Skeletal muscle tissue (tissue), 4 donors: ENCODE results near the gene LTB. TPM values are rescaled to one million over a fixed set of nuclear protein-coding genes. Genes with fewer than 3 reads are reported as not detected.
"Not testable (repeated sequence)": the region's sequence is repeated elsewhere in the genome, so short reads cannot be mapped to it uniquely, and the experiment has no call there.

Experiments used
- H3K27ac ChIP-seq: one replicate; pipeline ENCODE4 v1.7.0; 2013; ENCODE audit warnings: mild to moderate bottlenecking, low read depth, low read length, inconsistent platforms
- H3K27me3 ChIP-seq, 3 donors: one replicate each; pipeline ENCODE4 v1.7.0; 2013; ENCODE audit warnings: low read length in 3 of 3; ENCODE audit not compliant: control insufficient read depth in 3 of 3, insufficient read depth in 3 of 3
- H3K36me3 ChIP-seq, 3 donors: one replicate each; pipeline ENCODE4 v1.7.0; 2013; ENCODE audit warnings: low read length in 3 of 3; ENCODE audit not compliant: control insufficient read depth in 3 of 3, insufficient read depth in 3 of 3
- H3K4me1 ChIP-seq, 3 donors: one replicate each; pipeline ENCODE4 v1.7.0; 2013; ENCODE audit warnings: low read length in 3 of 3, mild to moderate bottlenecking in 3 of 3; ENCODE audit not compliant: control insufficient read depth in 3 of 3, insufficient read depth in 3 of 3
- H3K4me3 ChIP-seq, 3 donors: one replicate each; pipeline ENCODE4 v1.7.0; 2013; ENCODE audit warnings: low read length in 3 of 3
- H3K9ac ChIP-seq, 3 donors: one replicate each; pipeline ENCODE4 v1.7.0; 2013; ENCODE audit warnings: low read length in 3 of 3, mild to moderate bottlenecking in 3 of 3, moderate library complexity in 2 of 3, low read depth in 1 of 3
- H3K9me3 ChIP-seq, 3 donors: one replicate each; pipeline ENCODE4 v1.7.0; 2013; ENCODE audit warnings: low read length in 3 of 3; ENCODE audit not compliant: control insufficient read depth in 3 of 3
- total RNA-seq: library from RNA; depleted of rRNA; stranded (reverse); fragments of >200 nt; gene quantifications from one replicate; pipeline ENCODE4 v1.2.3, GENCODE V29; 2014
- donor health status: Osteomylitis.

The LTB gene
- total RNA-seq, 1 donor from 2014 or later, result 2.1 TPM

GRCh38 chr6:31567531-31568370 is 14.5 kb downstream of the LTB start:
- no peaks in the 10 kb centered on the region for H3K4me1 ChIP-seq
- H3K4me3 ChIP-seq, result no peak overlapping the region
- peaks cover 0 to 15% (median 5%) of the 10 kb centered on the region in 3 donors for H3K27me3 ChIP-seq
- H3K9ac ChIP-seq, result no peak overlapping the region
- no peaks in the 10 kb centered on the region for H3K36me3 ChIP-seq
- no peaks in the 10 kb centered on the region for H3K9me3 ChIP-seq
- no peak overlapping the region for H3K27ac ChIP-seq

DNA sequence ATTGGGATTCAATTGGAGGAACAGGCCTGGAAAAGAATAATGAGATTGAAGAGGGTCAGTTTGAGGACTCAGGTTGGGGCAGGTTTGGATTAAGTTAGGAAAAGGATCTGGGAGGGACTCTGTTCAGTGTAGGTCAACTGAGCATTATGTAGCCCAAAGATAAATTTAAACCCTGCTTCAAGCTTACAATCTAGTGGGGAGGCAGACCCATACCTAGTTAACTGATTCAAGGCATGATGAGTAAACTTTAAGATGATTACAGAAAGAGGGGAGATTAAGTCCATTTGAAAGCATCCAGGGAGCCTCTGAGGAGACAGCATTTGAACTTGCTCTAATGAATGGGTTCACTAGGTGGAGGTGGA is 21.5 kb downstream of the LTB start:
- peak overlapping the region; percentile 69 for H3K27ac ChIP-seq

GRCh38 chr6:31559958-31560696 is 22.1 kb downstream of the LTB start:
- peak overlapping the region; percentile 69 for H3K27ac ChIP-seq
- H3K27me3 ChIP-seq, result no peaks in the 10 kb centered on the region
- peak overlapping the region in 1 of 3 donors; percentile 32 for H3K4me3 ChIP-seq
- H3K9me3 ChIP-seq, result no peaks in the 10 kb centered on the region
- peaks cover 27 to 42% (median 37%) of the 10 kb centered on the region in 3 donors for H3K4me1 ChIP-seq
- H3K9ac ChIP-seq, result peak overlapping the region in 1 of 3 donors; percentile 62
- H3K36me3 ChIP-seq, result peaks cover 21 to 28% (median 24%) of the 10 kb centered on the region in 3 donors

More for the DNA sequence above, 21.5 kb downstream of the LTB start:
- no peak overlapping the region for H3K9ac ChIP-seq
- H3K36me3 ChIP-seq, result peaks cover 21 to 28% (median 24%) of the 10 kb centered on the region in 3 donors
- H3K4me1 ChIP-seq, result peaks cover 27 to 42% (median 37%) of the 10 kb centered on the region in 3 donors
- H3K27me3 ChIP-seq, result no peaks in the 10 kb centered on the region
- H3K9me3 ChIP-seq, result no peaks in the 10 kb centered on the region
- no peak overlapping the region for H3K4me3 ChIP-seq

- H3K27me3 ChIP-seq, result no peaks in the 10 kb centered on the region
- peak overlapping the region in 1 of 3 donors; percentile 62 for H3K9ac ChIP-seq
- H3K27ac ChIP-seq, result peak overlapping the region; percentile 69
- peak overlapping the region in 2 of 3 donors; percentile 29 to 32 for H3K4me3 ChIP-seq
- no peaks in the 10 kb centered on the region for H3K9me3 ChIP-seq
- peaks cover 27 to 42% (median 37%) of the 10 kb centered on the region in 3 donors for H3K4me1 ChIP-seq
- peaks cover 21 to 28% (median 24%) of the 10 kb centered on the region in 3 donors for H3K36me3 ChIP-seq
These were observed 22.6 kb downstream of the LTB start for GRCh38 chr6:31559606-31559957.

GRCh38 chr6:31558631-31559500 is 23.4 kb downstream of the LTB start:
- Histone ChIP-seq H3K9me3 (no peaks in the 10 kb centered on the region), H3K36me3 (peaks cover 24 to 28% (median 24%) of the 10 kb centered on the region in 3 donors)

GRCh38 chr6:31558318-31558625 is 24.0 kb downstream of the LTB start:
- H3K36me3 ChIP-seq, result peaks cover 24 to 28% (median 28%) of the 10 kb centered on the region in 3 donors
- peak overlapping the region in 1 of 3 donors; percentile 29 for H3K4me3 ChIP-seq
- peak overlapping the region; percentile 33 for H3K27ac ChIP-seq
- peak overlapping the region in 1 of 3 donors; percentile 16 for H3K9ac ChIP-seq
- H3K4me1 ChIP-seq, result peaks cover 27 to 42% (median 37%) of the 10 kb centered on the region in 3 donors
- H3K27me3 ChIP-seq, result no peaks in the 10 kb centered on the region
- no peaks in the 10 kb centered on the region for H3K9me3 ChIP-seq

More at GRCh38 chr6:31558631-31559500, 23.4 kb downstream of the LTB start:
- Histone ChIP-seq H3K27me3 (no peaks in the 10 kb centered on the region), H3K9ac (peak overlapping the region in 2 of 3 donors; percentile 23 to 45), H3K4me1 (peaks cover 27 to 42% (median 37%) of the 10 kb centered on the region in 3 donors), H3K27ac (peak overlapping the region; percentile 69), H3K4me3 (peak overlapping the region in 2 of 3 donors; percentile 4 to 29)

DNA sequence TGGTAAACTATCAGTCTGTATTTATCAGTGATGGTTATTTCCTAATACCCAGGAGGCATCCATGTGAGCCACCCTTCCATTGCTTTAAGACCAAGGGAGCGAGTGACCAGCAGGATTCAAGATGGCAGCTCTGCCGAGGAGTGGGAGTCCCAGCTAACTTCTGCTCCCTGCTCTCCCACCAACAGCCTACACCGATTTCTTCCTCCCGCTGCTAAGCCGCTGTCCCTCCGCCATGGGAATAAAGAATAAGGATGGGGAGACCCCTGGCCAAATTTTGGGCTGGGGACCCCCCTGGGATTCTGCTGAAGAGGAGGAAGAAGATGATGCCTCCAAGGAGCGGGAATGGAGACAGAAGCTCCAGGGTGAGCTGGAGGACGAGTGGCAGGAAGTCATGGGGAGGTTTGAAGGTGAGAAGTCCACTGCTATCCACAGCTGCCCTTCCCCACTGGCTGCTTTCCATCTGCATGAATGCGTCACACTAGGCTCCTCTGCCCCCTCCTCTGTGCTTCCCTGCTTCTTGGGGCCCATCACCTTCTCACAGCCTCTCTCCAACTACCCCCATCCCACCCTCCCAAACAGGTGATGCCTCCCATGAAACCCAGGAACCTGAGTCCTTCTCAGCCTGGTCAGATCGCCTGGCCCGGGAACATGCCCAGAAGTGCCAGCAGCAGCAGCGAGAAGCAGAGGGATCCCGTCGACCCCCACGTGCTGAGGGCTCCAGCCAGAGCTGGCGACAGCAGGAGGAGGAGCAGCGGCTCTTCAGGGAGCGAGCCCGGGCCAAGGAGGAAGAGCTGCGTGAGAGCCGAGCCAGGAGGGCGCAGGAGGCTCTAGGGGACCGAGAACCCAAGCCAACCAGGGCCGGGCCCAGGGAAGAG is 24.5 kb downstream of the LTB start:
- Histone ChIP-seq H3K9ac (peak overlapping the region in 1 of 3 donors; percentile 40), H3K36me3 (peaks cover 24 to 29% (median 28%) of the 10 kb centered on the region in 3 donors), H3K27ac (peak overlapping the region; percentile 33), H3K4me1 (peaks cover 27 to 42% (median 37%) of the 10 kb centered on the region in 3 donors), H3K27me3 (no peaks in the 10 kb centered on the region), H3K4me3 (peak overlapping the region in 1 of 3 donors; percentile 6), H3K9me3 (no peaks in the 10 kb centered on the region)

DNA sequence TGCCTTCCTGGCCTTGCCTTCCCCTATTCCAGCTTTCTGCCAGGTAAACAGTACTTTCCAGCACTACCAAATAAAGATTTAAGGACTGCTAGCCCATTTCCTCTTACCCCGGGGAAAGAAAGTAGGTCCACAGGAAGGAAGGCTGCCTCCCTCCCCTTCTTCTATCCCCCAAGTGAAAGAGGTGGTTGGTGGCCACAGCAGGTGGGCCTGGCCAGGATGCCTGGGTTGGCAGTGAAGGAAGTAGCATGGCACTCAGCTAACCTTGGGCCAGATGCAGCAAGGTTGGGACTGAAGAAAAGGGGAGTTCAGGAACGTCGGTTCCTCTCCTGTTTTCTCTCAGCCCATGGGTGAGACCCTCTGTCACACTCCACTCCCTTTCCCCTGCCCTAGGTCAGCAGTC is 25.9 kb downstream of the LTB start:
- H3K36me3 ChIP-seq, result peaks cover 24 to 29% (median 29%) of the 10 kb centered on the region in 3 donors
- peaks cover 27 to 42% (median 37%) of the 10 kb centered on the region in 3 donors for H3K4me1 ChIP-seq
- H3K27me3 ChIP-seq, result no peaks in the 10 kb centered on the region
- H3K27ac ChIP-seq, result no peak overlapping the region
- no peak overlapping the region for H3K9ac ChIP-seq
- no peak overlapping the region for H3K4me3 ChIP-seq
- H3K9me3 ChIP-seq, result no peaks in the 10 kb centered on the region

DNA sequence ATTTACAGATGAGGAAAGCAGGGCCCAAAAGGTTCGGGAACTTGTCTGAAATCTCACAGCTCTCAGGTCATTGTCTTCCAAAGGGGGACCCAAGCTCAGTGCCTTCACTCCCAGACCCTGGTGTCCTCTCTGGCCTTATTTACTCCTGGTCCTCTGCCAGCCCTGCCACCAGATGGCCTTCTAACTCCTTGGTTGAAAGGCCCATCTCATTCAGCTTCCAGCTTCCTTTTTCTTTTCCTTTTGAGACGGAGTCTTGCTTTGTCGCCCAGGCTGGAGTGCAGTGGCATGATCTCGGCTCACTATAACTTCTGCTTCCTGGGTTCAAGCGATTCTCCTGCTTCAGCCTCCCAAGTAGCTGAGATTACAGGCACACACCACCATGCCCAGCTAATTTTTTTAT is 30.9 kb downstream of the LTB start:
- Histone ChIP-seq H3K4me1 (peaks cover 13 to 24% (median 22%) of the 10 kb centered on the region in 3 donors), H3K36me3 (peaks cover 3 to 27% (median 27%) of the 10 kb centered on the region in 3 donors)
- H3K27ac ChIP-seq, H3K4me3 ChIP-seq, H3K27me3 ChIP-seq, H3K9me3 ChIP-seq, H3K9ac ChIP-seq: not testable (repeated sequence)
